Uterus (tissue), 4 donors: Measurements from ENCODE around the gene MRPL43. TPM values are rescaled to one million over a fixed set of nuclear protein-coding genes. Genes with fewer than 3 reads are reported as not detected.
"Not testable (repeated sequence)": the region's sequence is repeated elsewhere in the genome, so short reads cannot be mapped to it uniquely, and the experiment has no call there.

Experiments
- DNase-seq, 2 donors: peaks; one replicate each; pipeline ENCODE4 v3.0.0-alpha.2; 2019 to 2020
- H3K27ac ChIP-seq, 2 donors: fragments of 200-600 bp; sonication (generic); 1 replicate in 1 of 2; 2 replicates in 1 of 2; pipeline ENCODE4 v1.5.1; 2016 to 2018
- H3K27me3 ChIP-seq, 2 donors: fragments of 200-600 bp; sonication (generic); one replicate each; pipeline ENCODE4 v1.5.1; 2018 to 2019; ENCODE audit warnings: control low read depth in 1 of 2
- H3K36me3 ChIP-seq, 2 donors: fragments of 200-600 bp; sonication (generic); one replicate each; pipeline ENCODE4 v1.5.1; 2019; ENCODE audit warnings: control low read depth in 1 of 2
- H3K4me1 ChIP-seq, 2 donors: fragments of 200-600 bp; sonication (generic); one replicate each; pipeline ENCODE4 v1.5.1; 2018 to 2019; ENCODE audit warnings: control low read depth in 1 of 2
- H3K4me3 ChIP-seq, 2 donors: fragments of 200-600 bp; sonication (generic); 1 replicate in 1 of 2; 2 replicates in 1 of 2; pipeline ENCODE4 v1.5.1; 2018 to 2019; ENCODE audit warnings: mild to moderate bottlenecking in 1 of 2
- H3K9me3 ChIP-seq, 2 donors: fragments of 200-600 bp; sonication (generic); one replicate each; pipeline ENCODE4 v1.5.1; 2019; ENCODE audit warnings: control low read depth in 1 of 2
- CTCF ChIP-seq, 4 experiments: fragments of 200-600 bp in 2 of 4; fragments of 450-650 bp in 2 of 4; sonication (generic) in 2 of 4; IDR thresholded peaks; one replicate each; pipeline ENCODE4 v1.5.1; 2016 to 2019; ENCODE audit warnings: antibody characterized with exemption in 4 of 4, mild to moderate bottlenecking in 2 of 4, moderate library complexity in 1 of 4
- POLR2A ChIP-seq, 2 donors: fragments of 450-650 bp; IDR thresholded peaks; one replicate each; pipeline ENCODE4 v1.6.1; 2016; ENCODE audit warnings: antibody characterized with exemption in 2 of 2, mild to moderate bottlenecking in 1 of 2, moderate library complexity in 1 of 2
- intact Hi-C: fragments of 100-400 bp; cut with DNase I; formaldehyde crosslinking; loops from one replicate; pipeline ENCODE4 v1.15.1; 2023; ENCODE audit warnings: low total_unique reads
- total RNA-seq, 4 donors: library from RNA; depleted of rRNA in 3 of 4; stranded (reverse); fragments of >200 nt in 3 of 4; gene quantifications; one replicate each; pipeline versions ENCODE4 v1.1.0 to v1.2.4, GENCODE V29; 2014 to 2023
- donor health status: DM: yes; HTN: yes; CAD: no.

Gene MRPL43
- total RNA-seq = 100 to 1,000 TPM in 1 of 4 donors, 10 to 100 TPM in 3; 36.9 to 134 (median 51.8) TPM

- intact Hi-C loops = no loop called here
- H3K27ac ChIP-seq = peak within 1 kb of the TSS; percentile 76 to 77
- no peaks in the 10 kb centered on the region for H3K9me3 ChIP-seq
- TF ChIP-seq CTCF (IDR thresholded peaks at IDR 0.05) (no peak), POLR2A (IDR thresholded peaks at IDR 0.05) (peak; percentile 24 to 55)
- H3K4me1 ChIP-seq = peaks cover 6 to 20% of the 10 kb centered on the region in 2 donors
- no peaks in the 10 kb centered on the region for H3K36me3 ChIP-seq
- no peaks in the 10 kb centered on the region for H3K27me3 ChIP-seq
- H3K4me3 ChIP-seq = peak within 1 kb of the TSS; percentile 87 to 88
- DNase-seq = peak; percentile 83 to 85
These were observed at the start of gene MRPL43, which contains the start of gene TWNK for GRCh38 chr10:100986952-100987684. TSS of gene MRPL43 (minus strand) at chr10:100987497. CDS start at chr10:100987443, 54 bp downstream. TSS of gene TWNK (plus strand) at chr10:100987543. CDS start at chr10:100988211, 668 bp downstream.

- TF ChIP-seq CTCF (IDR thresholded peaks at IDR 0.05) (no peak), POLR2A (IDR thresholded peaks at IDR 0.05) (no peak)
- Histone ChIP-seq H3K9me3 (no peaks in the 10 kb centered on the region), H3K4me1 (peaks cover 0 to 4% of the 10 kb centered on the region in 2 donors), H3K4me3 (no peak overlapping the region), H3K36me3 (no peaks in the 10 kb centered on the region), H3K27ac (no peak overlapping the region), H3K27me3 (no peaks in the 10 kb centered on the region)
- no peak for DNase-seq
- intact Hi-C loops = no loop called here
These were observed 49.4 kb upstream of the MRPL43 start for GRCh38 chr10:101036726-101037125.

GRCh38 chr10:101035916-101036702 is 48.8 kb upstream of the MRPL43 start:
- H3K27me3 ChIP-seq = no peaks in the 10 kb centered on the region
- no peak overlapping the region for H3K4me3 ChIP-seq
- no peak for DNase-seq
- TF ChIP-seq POLR2A (IDR thresholded peaks at IDR 0.05) (no peak), CTCF (IDR thresholded peaks at IDR 0.05) (no peak)
- no peaks in the 10 kb centered on the region for H3K9me3 ChIP-seq
- no peaks in the 10 kb centered on the region for H3K4me1 ChIP-seq
- H3K27ac ChIP-seq = no peak overlapping the region
- intact Hi-C loops = no loop called here
- no peaks in the 10 kb centered on the region for H3K36me3 ChIP-seq

- no peak overlapping the region for H3K27ac ChIP-seq
- no peaks in the 10 kb centered on the region for H3K9me3 ChIP-seq
- peaks cover 0 to 5% of the 10 kb centered on the region in 2 donors for H3K4me1 ChIP-seq
- no peak for DNase-seq
- no peaks in the 10 kb centered on the region for H3K27me3 ChIP-seq
- intact Hi-C loops = no loop called here
- no peaks in the 10 kb centered on the region for H3K36me3 ChIP-seq
- H3K4me3 ChIP-seq = no peak overlapping the region
- TF ChIP-seq POLR2A (IDR thresholded peaks at IDR 0.05) (no peak), CTCF (IDR thresholded peaks at IDR 0.05) (no peak)
These were observed 48.0 kb upstream of the MRPL43 start for GRCh38 chr10:101035314-101035713.

GRCh38 chr10:101034404-101034803 is 47.1 kb upstream of the MRPL43 start:
- H3K27me3 ChIP-seq, H3K27ac ChIP-seq, DNase-seq, H3K4me3 ChIP-seq, H3K9me3 ChIP-seq, H3K36me3 ChIP-seq, intact Hi-C loops: not testable (repeated sequence)
- H3K4me1 ChIP-seq = peaks cover 0 to 10% of the 10 kb centered on the region in 2 donors
